Measurements from ENCODE around the gene KLRB1.

Gene KLRB1

DNA sequence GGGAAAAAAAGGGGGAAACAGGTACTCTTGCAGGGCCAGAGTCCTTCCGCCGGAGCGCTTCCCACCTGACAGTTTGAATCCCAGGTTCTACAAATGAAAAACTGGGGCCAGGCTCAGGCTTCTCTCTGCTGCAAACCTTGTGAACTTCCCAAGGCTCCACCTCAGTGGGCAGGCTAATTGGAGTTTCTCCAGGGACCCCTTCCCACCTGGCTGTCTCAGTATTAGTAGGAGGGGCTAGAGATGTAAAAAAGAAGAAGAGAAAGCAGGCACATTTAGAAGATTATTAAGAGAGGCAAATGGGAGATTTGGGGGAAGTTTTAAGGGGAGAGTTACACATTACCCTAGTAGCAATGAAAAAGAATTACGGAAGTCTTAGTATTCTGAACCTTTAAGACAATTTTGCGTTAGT lies 41.8 kb upstream of the KLRB1 start:
- Histone ChIP-seq H3K79me2 (ENCODE audit: insufficient read depth, low read length) (peaks cover 11% of the 10 kb centered on the region), H3K4me2 (ENCODE audit: low read length) (peak overlapping the region; percentile 99), H2AFZ (ENCODE audit: low read length) (no peak overlapping the region), H3K9ac (ENCODE audit: low read length) (peak overlapping the region; percentile 84), H4K20me1 (ENCODE audit: insufficient read depth, low read length) (no peaks in the 10 kb centered on the region), H3K36me3 (ENCODE audit: insufficient read depth, low read length) (peaks cover 33% of the 10 kb centered on the region), H3K27ac (ENCODE audit: low read depth, low read length, poor library complexity, severe bottlenecking) (peak overlapping the region; percentile 96), H3K9me2 (ENCODE audit: low read depth, low read length) (no peaks in the 10 kb centered on the region), H3K27me3 (ENCODE audit: insufficient read depth, low read length) (no peaks in the 10 kb centered on the region), H3K4me1 (ENCODE audit: insufficient read depth, low read length, severe bottlenecking) (peaks cover 39% of the 10 kb centered on the region), H3F3A (ENCODE audit: insufficient read depth, low read length) (peaks cover 5% of the 10 kb centered on the region; the same call in 1 of the 2 replicates), H3K4me3 (ENCODE audit: low read depth, low read length, poor library complexity, severe bottlenecking) (peak overlapping the region; percentile 84), H3K9me3 (ENCODE audit: low read length) (peaks cover 3% of the 10 kb centered on the region; the same call in 1 of the 2 replicates)
- TF ChIP-seq CTCF (IDR thresholded peaks at IDR 0.05; ENCODE audit: low read length) (no peak), EZH2 (IDR thresholded peaks at IDR 0.05; ENCODE audit: borderline replicate concordance, low read length) (no peak)

GRCh38 chr12:9648701-9649531 lies 41.2 kb upstream of the KLRB1 start:
- TF ChIP-seq EZH2 (IDR thresholded peaks at IDR 0.05; ENCODE audit: borderline replicate concordance, low read length) (no peak), CTCF (IDR thresholded peaks at IDR 0.05; ENCODE audit: low read length) (no peak)
- Histone ChIP-seq H3F3A (ENCODE audit: insufficient read depth, low read length) (peaks cover 5% of the 10 kb centered on the region; the same call in 1 of the 2 replicates), H3K27me3 (ENCODE audit: insufficient read depth, low read length) (no peaks in the 10 kb centered on the region), H3K9me3 (ENCODE audit: low read length) (peaks cover 3% of the 10 kb centered on the region; the same call in 1 of the 2 replicates), H3K9me2 (ENCODE audit: low read depth, low read length) (no peaks in the 10 kb centered on the region), H4K20me1 (ENCODE audit: insufficient read depth, low read length) (no peaks in the 10 kb centered on the region), H3K9ac (ENCODE audit: low read length) (peak overlapping the region; percentile 84), H3K4me1 (ENCODE audit: insufficient read depth, low read length, severe bottlenecking) (peaks cover 39% of the 10 kb centered on the region), H3K79me2 (ENCODE audit: insufficient read depth, low read length) (peaks cover 11% of the 10 kb centered on the region), H3K27ac (ENCODE audit: low read depth, low read length, poor library complexity, severe bottlenecking) (peak overlapping the region; percentile 96), H2AFZ (ENCODE audit: low read length) (no peak overlapping the region), H3K4me2 (ENCODE audit: low read length) (peak overlapping the region; percentile 99), H3K4me3 (ENCODE audit: low read depth, low read length, poor library complexity, severe bottlenecking) (peak overlapping the region; percentile 84), H3K36me3 (ENCODE audit: insufficient read depth, low read length) (peaks cover 26% of the 10 kb centered on the region)

- Histone ChIP-seq H3K4me2 (ENCODE audit: low read length) (peak overlapping the region; percentile 99), H3K27me3 (ENCODE audit: insufficient read depth, low read length) (no peaks in the 10 kb centered on the region), H3K27ac (ENCODE audit: low read depth, low read length, poor library complexity, severe bottlenecking) (peak overlapping the region; percentile 96), H3K4me1 (ENCODE audit: insufficient read depth, low read length, severe bottlenecking) (peaks cover 39% of the 10 kb centered on the region), H3K9me2 (ENCODE audit: low read depth, low read length) (no peaks in the 10 kb centered on the region), H3K9me3 (ENCODE audit: low read length) (peaks cover 3% of the 10 kb centered on the region; the same call in 1 of the 2 replicates), H3K79me2 (ENCODE audit: insufficient read depth, low read length) (peaks cover 11% of the 10 kb centered on the region), H3K9ac (ENCODE audit: low read length) (peak overlapping the region; percentile 84), H3K36me3 (ENCODE audit: insufficient read depth, low read length) (peaks cover 18% of the 10 kb centered on the region), H3K4me3 (ENCODE audit: low read depth, low read length, poor library complexity, severe bottlenecking) (peak overlapping the region; percentile 84), H4K20me1 (ENCODE audit: insufficient read depth, low read length) (no peaks in the 10 kb centered on the region), H3F3A (ENCODE audit: insufficient read depth, low read length) (peaks cover 5% of the 10 kb centered on the region; the same call in 1 of the 2 replicates), H2AFZ (ENCODE audit: low read length) (no peak overlapping the region)
- no peak for TF ChIP-seq CTCF (IDR thresholded peaks at IDR 0.05; ENCODE audit: low read length)
- TF ChIP-seq EZH2 (IDR thresholded peaks at IDR 0.05; ENCODE audit: borderline replicate concordance, low read length): no peak
Measured at GRCh38 chr12:9647825-9648700, 40.3 kb upstream of the KLRB1 start.
